SK-N-SH (cell line): ENCODE data around the gene CD274. TPM values are rescaled to one million over a fixed set of nuclear protein-coding genes. Genes with fewer than 3 reads are reported as not detected.
A peak's percentile ranks its signal among the peaks of the same experiment; 100 is the strongest.

ENCODE experiments used
- CTCF ChIA-PET: fragments of 300-600, 350-600 bp; formaldehyde crosslinking; extraction: SDS; loops from one replicate; lab custom pipeline; 2021; lab: Yijun Ruan, JAX
- POLR2A ChIA-PET: fragments of 350-600 bp; sonication (Branson Sonifier 250); formaldehyde crosslinking; extraction: SDS; loops from one replicate; lab custom pipeline; 2020; ENCODE audit warnings: antibody characterized with exemption, inconsistent platforms; lab: Yijun Ruan, JAX
- DNase-seq: peaks from one replicate; pipeline ENCODE4 v3.0.0; 2012
- H2AFZ ChIP-seq: fragments of 200-600 bp; sonication (generic); 2 replicates; pipeline ENCODE4 v1.8.1; 2016; ENCODE audit warnings: antibody characterized with exemption, mild to moderate bottlenecking, low read depth
- H3F3A ChIP-seq: fragments of 200-600 bp; sonication (generic); replicated peaks from 2 replicates; pipeline ENCODE3; 2016; ENCODE audit warnings: antibody characterized with exemption, mild to moderate bottlenecking; ENCODE audit not compliant: insufficient read depth
- H3K27ac ChIP-seq, 2 experiments: fragments of 200-500 bp in 1 of 2; fragments of 200-600 bp in 1 of 2; sonication (Bioruptor generic) in 1 of 2; sonication (generic), shearing (Covaris generic) in 1 of 2; 2 replicates each; pipeline versions ENCODE4 v1.5.1 to v1.6.1; 2014 to 2016; ENCODE audit warnings: low read depth in 2 of 2, inconsistent platforms in 1 of 2, low read length in 1 of 2, mild to moderate bottlenecking in 1 of 2, mixed read lengths in 1 of 2
- H3K27me3 ChIP-seq: fragments of 200-600 bp; sonication (generic), shearing (Covaris generic); 2 replicates; pipeline ENCODE4 v1.6.1; 2016; ENCODE audit warnings: mixed run types; ENCODE audit not compliant: insufficient read depth
- H3K36me3 ChIP-seq, 2 experiments: fragments of 200-500 bp in 1 of 2; fragments of 200-600 bp in 1 of 2; sonication (Bioruptor generic) in 1 of 2; sonication (generic) in 1 of 2; replicated peaks in 1 of 2; 2 replicates each; pipeline versions ENCODE3 to v1.5.1; 2014 to 2016; ENCODE audit warnings: low read length in 1 of 2, mild to moderate bottlenecking in 1 of 2; ENCODE audit not compliant: insufficient read depth in 2 of 2, control insufficient read depth in 1 of 2
- H3K4me1 ChIP-seq, 2 experiments: fragments of 200-500 bp in 1 of 2; fragments of 200-600 bp in 1 of 2; sonication (Bioruptor generic) in 1 of 2; sonication (generic), shearing (Covaris generic) in 1 of 2; 2 replicates each; pipeline versions ENCODE4 v1.5.1 to v1.6.1; 2014 to 2016; ENCODE audit warnings: low read depth in 1 of 2, low read length in 1 of 2, mixed run types in 1 of 2; ENCODE audit not compliant: insufficient read depth in 2 of 2, control insufficient read depth in 1 of 2
- H3K4me2 ChIP-seq: fragments of 200-600 bp; sonication (generic), shearing (Covaris generic); 2 replicates; pipeline ENCODE4 v1.6.1; 2017; ENCODE audit warnings: mixed run types
- H3K4me3 ChIP-seq, 2 experiments: fragments of 200-500 bp in 1 of 2; fragments of 200-600 bp in 1 of 2; sonication (Bioruptor generic) in 1 of 2; sonication (generic), shearing (Covaris generic) in 1 of 2; 2 replicates each; pipeline versions ENCODE4 v1.5.1 to v1.8.1; 2014 to 2016; ENCODE audit warnings: low read depth in 2 of 2, inconsistent platforms in 1 of 2, low read length in 1 of 2, mild to moderate bottlenecking in 1 of 2, mixed read lengths in 1 of 2, moderate library complexity in 1 of 2
- H3K79me2 ChIP-seq: fragments of 200-600 bp; sonication (generic); 2 replicates; pipeline ENCODE4 v1.8.1; 2017; ENCODE audit warnings: mild to moderate bottlenecking; ENCODE audit not compliant: insufficient read depth
- H3K9ac ChIP-seq: fragments of 200-600 bp; sonication (generic); 2 replicates; pipeline ENCODE4 v1.6.1; 2017; ENCODE audit warnings: mixed run types
- H3K9me2 ChIP-seq: fragments of 200-600 bp; sonication (generic); 2 replicates; pipeline ENCODE4 v1.6.1; 2017; ENCODE audit warnings: mixed run types
- H3K9me3 ChIP-seq: fragments of 200-600 bp; sonication (generic); 2 replicates; pipeline ENCODE4 v1.6.1; 2017; ENCODE audit warnings: mixed run types, mild to moderate bottlenecking, moderate library complexity
- H4K20me1 ChIP-seq: fragments of 200-600 bp; sonication (generic); 2 replicates; pipeline ENCODE4 v1.6.1; 2017; ENCODE audit warnings: mild to moderate bottlenecking, mixed run types; ENCODE audit not compliant: insufficient read depth
- CHD2 ChIP-seq: fragments of 150-350 bp; IDR thresholded peaks from 2 replicates; pipeline ENCODE4 v1.6.1; 2018; ENCODE audit warnings: low read length; ENCODE audit not compliant: partially characterized antibody
- EZH2phosphoT487 ChIP-seq: fragments of 200-600 bp; sonication (generic); IDR thresholded peaks from 2 replicates; pipeline ENCODE4 v1.6.1; 2017; ENCODE audit warnings: low read depth, mixed run types, mild to moderate bottlenecking, antibody characterized with exemption, moderate library complexity, borderline replicate concordance
- GABPA ChIP-seq: IDR thresholded peaks from 2 replicates; pipeline ENCODE4 v1.4.0; 2012; ENCODE audit warnings: low read depth, mild to moderate bottlenecking
- MEF2A ChIP-seq: IDR thresholded peaks from 2 replicates; pipeline ENCODE4 v1.4.0; 2012; ENCODE audit warnings: low read depth, borderline replicate concordance
- MXI1 ChIP-seq: IDR thresholded peaks from 2 replicates; pipeline ENCODE4 v1.6.1; 2012; ENCODE audit warnings: mild to moderate bottlenecking, low read depth, low read length, improper control_type of control experiment
- NFIC ChIP-seq: IDR thresholded peaks from 2 replicates; pipeline ENCODE4 v1.4.0; 2012; ENCODE audit warnings: borderline replicate concordance
- NRF1 ChIP-seq: IDR thresholded peaks from 2 replicates; pipeline ENCODE4 v1.6.1; 2012; ENCODE audit warnings: low read depth, mild to moderate bottlenecking, low read length
- RAD21 ChIP-seq: IDR thresholded peaks from 2 replicates; pipeline ENCODE4 v1.6.1; 2012; ENCODE audit warnings: mild to moderate bottlenecking, low read length
- SIN3A ChIP-seq: IDR thresholded peaks from 2 replicates; pipeline ENCODE4 v1.6.1; 2012; ENCODE audit warnings: low read depth, mild to moderate bottlenecking, low read length, moderate library complexity, borderline replicate concordance
- SMC3 ChIP-seq: IDR thresholded peaks from 2 replicates; pipeline ENCODE4 v1.6.1; 2012; ENCODE audit warnings: low read depth, low read length, improper control_type of control experiment
- TAF1 ChIP-seq: IDR thresholded peaks from 2 replicates; pipeline ENCODE4 v1.6.1; 2012; ENCODE audit warnings: low read depth, mild to moderate bottlenecking, low read length, moderate library complexity, borderline replicate concordance
- TCF12 ChIP-seq: IDR thresholded peaks from 2 replicates; pipeline ENCODE4 v1.4.0; 2012
- YY1 ChIP-seq: IDR thresholded peaks from 2 replicates; pipeline ENCODE4 v1.4.0; 2012; ENCODE audit warnings: low read depth, mild to moderate bottlenecking
- WGBS: methylation state at CpG from one replicate; pipeline ENCODE4 v1.1.6; 2017; ENCODE audit warnings: low lambda C conversion rate; 5-methylcytosine and 5-hydroxymethylcytosine counted together
- polyA plus RNA-seq, 3 experiments: library from polyadenylated mRNA; depleted of rRNA; stranded (reverse); fragments of >200 nt; gene quantifications; 2 replicates each; pipeline ENCODE4 v1.2.3, GENCODE V29; 2012
- TF ChIP-seq, protein P1 (sequence below): fragments of 150-350 bp; IDR thresholded peaks from 2 replicates; pipeline ENCODE4 v1.6.1; 2017; ENCODE audit warnings: antibody characterized with exemption, low read length, low read depth, borderline replicate concordance
- TF ChIP-seq, protein P2 (sequence below): IDR thresholded peaks from 2 replicates; pipeline ENCODE4; 2012
- TF ChIP-seq, protein P3 (sequence below): IDR thresholded peaks from 2 replicates; pipeline ENCODE4 v1.4.0; 2012; ENCODE audit warnings: low read depth, borderline replicate concordance
- TF ChIP-seq, protein P4 (sequence below): IDR thresholded peaks from 2 replicates; pipeline ENCODE4 v1.4.0; 2012; ENCODE audit warnings: low read depth, borderline replicate concordance
- TF ChIP-seq, protein P5 (sequence below): IDR thresholded peaks from 2 replicates; pipeline ENCODE4 v1.6.1; 2012; ENCODE audit warnings: mild to moderate bottlenecking, low read depth, low read length, moderate library complexity
- TF ChIP-seq, protein P6 (sequence below): IDR thresholded peaks from 2 replicates; pipeline ENCODE4 v1.4.0; 2012; ENCODE audit warnings: low read depth
- TF ChIP-seq, protein P7 (sequence below): fragments of 200-600 bp; sonication (generic); IDR thresholded peaks from 2 replicates; pipeline ENCODE4 v1.6.1; 2017; ENCODE audit warnings: antibody characterized with exemption, mild to moderate bottlenecking, moderate library complexity

The CD274 gene
- 25.8 and 30.9 TPM in 2 replicates for polyA plus RNA-seq (2012; rRNA removed)
- 28.2 and 30.3 TPM in 2 replicates for polyA plus RNA-seq (2012; cell fraction: cytosol; rRNA removed)
- 24.6 and 47.3 TPM in 2 replicates for polyA plus RNA-seq (2012; cell fraction: nucleus; rRNA removed)

DNA sequence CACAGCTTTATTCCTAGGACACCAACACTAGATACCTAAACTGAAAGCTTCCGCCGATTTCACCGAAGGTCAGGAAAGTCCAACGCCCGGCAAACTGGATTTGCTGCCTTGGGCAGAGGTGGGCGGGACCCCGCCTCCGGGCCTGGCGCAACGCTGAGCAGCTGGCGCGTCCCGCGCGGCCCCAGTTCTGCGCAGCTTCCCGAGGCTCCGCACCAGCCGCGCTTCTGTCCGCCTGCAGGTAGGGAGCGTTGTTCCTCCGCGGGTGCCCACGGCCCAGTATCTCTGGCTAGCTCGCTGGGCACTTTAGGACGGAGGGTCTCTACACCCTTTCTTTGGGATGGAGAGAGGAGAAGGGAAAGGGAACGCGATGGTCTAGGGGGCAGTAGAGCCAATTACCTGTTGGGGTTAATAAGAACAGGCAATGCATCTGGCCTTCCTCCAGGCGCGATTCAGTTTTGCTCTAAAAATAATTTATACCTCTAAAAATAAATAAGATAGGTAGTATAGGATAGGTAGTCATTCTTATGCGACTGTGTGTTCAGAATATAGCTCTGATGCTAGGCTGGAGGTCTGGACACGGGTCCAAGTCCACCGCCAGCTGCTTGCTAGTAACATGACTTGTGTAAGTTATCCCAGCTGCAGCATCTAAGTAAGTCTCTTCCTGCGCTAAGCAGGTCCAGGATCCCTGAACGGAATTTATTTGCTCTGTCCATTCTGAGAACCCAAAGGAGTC, at the start of gene CD274:
CD274 (plus strand) TSS at position 184 of the 733 bp plus-strand sequence. CDS start 5,572 bp downstream, outside the sequence.
- CTCF ChIA-PET, result interaction anchor here (0.6 to 4.5 kb wide), 26 partner anchors 9 to 846 kb away, joined by 3 to 51 read pairs (median 4); partner anchors contain the start of genes PLGRKT and RCL1
- peaks cover 43% of the 10 kb centered on the region for H3F3A ChIP-seq
- POLR2A ChIA-PET, result interaction anchor here (0.7 to 1.1 kb wide), 3 partner anchors 13 to 565 kb away, joined by 3 to 4 read pairs (median 3); partner anchors contain the start of genes PLGRKT, RANBP6 and RIC1
- H3K4me2 ChIP-seq, result peak within 1 kb of the TSS; percentile 78
- WGBS, result 8% methylated on average over 17 of the region's 36 CpGs
- no peaks in the 10 kb centered on the region for H3K27me3 ChIP-seq
- peak within 1 kb of the TSS; percentile 88 for H2AFZ ChIP-seq
- no peaks in the 10 kb centered on the region for H4K20me1 ChIP-seq
- peak within 1 kb of the TSS; percentile 64 to 67 for H3K4me3 ChIP-seq
- H3K27ac ChIP-seq, result peak within 1 kb of the TSS; percentile 67 to 75
- peak; percentile 82 for DNase-seq
- peaks cover 6 to 21% of the 10 kb centered on the region in 2 experiments for H3K4me1 ChIP-seq
- no peaks in the 10 kb centered on the region for H3K9me3 ChIP-seq
- H3K36me3 ChIP-seq, result no peaks in the 10 kb centered on the region
- H3K9ac ChIP-seq, result peak within 1 kb of the TSS; percentile 71
- H3K79me2 ChIP-seq, result peaks cover 65% of the 10 kb centered on the region
- no peaks in the 10 kb centered on the region for H3K9me2 ChIP-seq
- TF ChIP-seq NRF1 (peak; percentile 77), CHD2 (peak; percentile 34), EZH2phosphoT487 (no peak), RAD21 (peak; percentile 76), NFIC (no peak), TCF12 (peak; percentile 22; the same call in 1 of the 2 replicates), SMC3 (peak; percentile 73), TAF1 (peak; percentile 93), YY1 (no peak), MXI1 (peak; percentile 49), MEF2A (no peak), SIN3A (peak; percentile 90), GABPA (no peak)
- TF ChIP-seq, protein P1, sequence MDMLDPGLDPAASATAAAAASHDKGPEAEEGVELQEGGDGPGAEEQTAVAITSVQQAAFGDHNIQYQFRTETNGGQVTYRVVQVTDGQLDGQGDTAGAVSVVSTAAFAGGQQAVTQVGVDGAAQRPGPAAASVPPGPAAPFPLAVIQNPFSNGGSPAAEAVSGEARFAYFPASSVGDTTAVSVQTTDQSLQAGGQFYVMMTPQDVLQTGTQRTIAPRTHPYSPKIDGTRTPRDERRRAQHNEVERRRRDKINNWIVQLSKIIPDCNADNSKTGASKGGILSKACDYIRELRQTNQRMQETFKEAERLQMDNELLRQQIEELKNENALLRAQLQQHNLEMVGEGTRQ, result no peak
- TF ChIP-seq, protein P2, sequence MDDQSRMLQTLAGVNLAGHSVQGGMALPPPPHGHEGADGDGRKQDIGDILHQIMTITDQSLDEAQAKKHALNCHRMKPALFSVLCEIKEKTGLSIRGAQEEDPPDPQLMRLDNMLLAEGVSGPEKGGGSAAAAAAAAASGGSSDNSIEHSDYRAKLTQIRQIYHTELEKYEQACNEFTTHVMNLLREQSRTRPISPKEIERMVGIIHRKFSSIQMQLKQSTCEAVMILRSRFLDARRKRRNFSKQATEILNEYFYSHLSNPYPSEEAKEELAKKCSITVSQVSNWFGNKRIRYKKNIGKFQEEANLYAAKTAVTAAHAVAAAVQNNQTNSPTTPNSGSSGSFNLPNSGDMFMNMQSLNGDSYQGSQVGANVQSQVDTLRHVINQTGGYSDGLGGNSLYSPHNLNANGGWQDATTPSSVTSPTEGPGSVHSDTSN, result no peak
- TF ChIP-seq, protein P3, sequence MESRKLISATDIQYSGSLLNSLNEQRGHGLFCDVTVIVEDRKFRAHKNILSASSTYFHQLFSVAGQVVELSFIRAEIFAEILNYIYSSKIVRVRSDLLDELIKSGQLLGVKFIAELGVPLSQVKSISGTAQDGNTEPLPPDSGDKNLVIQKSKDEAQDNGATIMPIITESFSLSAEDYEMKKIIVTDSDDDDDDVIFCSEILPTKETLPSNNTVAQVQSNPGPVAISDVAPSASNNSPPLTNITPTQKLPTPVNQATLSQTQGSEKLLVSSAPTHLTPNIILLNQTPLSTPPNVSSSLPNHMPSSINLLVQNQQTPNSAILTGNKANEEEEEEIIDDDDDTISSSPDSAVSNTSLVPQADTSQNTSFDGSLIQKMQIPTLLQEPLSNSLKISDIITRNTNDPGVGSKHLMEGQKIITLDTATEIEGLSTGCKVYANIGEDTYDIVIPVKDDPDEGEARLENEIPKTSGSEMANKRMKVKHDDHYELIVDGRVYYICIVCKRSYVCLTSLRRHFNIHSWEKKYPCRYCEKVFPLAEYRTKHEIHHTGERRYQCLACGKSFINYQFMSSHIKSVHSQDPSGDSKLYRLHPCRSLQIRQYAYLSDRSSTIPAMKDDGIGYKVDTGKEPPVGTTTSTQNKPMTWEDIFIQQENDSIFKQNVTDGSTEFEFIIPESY, result no peak
- TF ChIP-seq, protein P4, sequence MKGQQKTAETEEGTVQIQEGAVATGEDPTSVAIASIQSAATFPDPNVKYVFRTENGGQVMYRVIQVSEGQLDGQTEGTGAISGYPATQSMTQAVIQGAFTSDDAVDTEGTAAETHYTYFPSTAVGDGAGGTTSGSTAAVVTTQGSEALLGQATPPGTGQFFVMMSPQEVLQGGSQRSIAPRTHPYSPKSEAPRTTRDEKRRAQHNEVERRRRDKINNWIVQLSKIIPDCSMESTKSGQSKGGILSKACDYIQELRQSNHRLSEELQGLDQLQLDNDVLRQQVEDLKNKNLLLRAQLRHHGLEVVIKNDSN, result no peak
- TF ChIP-seq, protein P5, sequence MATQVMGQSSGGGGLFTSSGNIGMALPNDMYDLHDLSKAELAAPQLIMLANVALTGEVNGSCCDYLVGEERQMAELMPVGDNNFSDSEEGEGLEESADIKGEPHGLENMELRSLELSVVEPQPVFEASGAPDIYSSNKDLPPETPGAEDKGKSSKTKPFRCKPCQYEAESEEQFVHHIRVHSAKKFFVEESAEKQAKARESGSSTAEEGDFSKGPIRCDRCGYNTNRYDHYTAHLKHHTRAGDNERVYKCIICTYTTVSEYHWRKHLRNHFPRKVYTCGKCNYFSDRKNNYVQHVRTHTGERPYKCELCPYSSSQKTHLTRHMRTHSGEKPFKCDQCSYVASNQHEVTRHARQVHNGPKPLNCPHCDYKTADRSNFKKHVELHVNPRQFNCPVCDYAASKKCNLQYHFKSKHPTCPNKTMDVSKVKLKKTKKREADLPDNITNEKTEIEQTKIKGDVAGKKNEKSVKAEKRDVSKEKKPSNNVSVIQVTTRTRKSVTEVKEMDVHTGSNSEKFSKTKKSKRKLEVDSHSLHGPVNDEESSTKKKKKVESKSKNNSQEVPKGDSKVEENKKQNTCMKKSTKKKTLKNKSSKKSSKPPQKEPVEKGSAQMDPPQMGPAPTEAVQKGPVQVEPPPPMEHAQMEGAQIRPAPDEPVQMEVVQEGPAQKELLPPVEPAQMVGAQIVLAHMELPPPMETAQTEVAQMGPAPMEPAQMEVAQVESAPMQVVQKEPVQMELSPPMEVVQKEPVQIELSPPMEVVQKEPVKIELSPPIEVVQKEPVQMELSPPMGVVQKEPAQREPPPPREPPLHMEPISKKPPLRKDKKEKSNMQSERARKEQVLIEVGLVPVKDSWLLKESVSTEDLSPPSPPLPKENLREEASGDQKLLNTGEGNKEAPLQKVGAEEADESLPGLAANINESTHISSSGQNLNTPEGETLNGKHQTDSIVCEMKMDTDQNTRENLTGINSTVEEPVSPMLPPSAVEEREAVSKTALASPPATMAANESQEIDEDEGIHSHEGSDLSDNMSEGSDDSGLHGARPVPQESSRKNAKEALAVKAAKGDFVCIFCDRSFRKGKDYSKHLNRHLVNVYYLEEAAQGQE, result 0 out of 2 replicates have a peak, but pooled peaks have one; percentile 23
- TF ChIP-seq, protein P6, sequence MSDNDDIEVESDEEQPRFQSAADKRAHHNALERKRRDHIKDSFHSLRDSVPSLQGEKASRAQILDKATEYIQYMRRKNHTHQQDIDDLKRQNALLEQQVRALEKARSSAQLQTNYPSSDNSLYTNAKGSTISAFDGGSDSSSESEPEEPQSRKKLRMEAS, result peak; percentile 55
- TF ChIP-seq, protein P7, sequence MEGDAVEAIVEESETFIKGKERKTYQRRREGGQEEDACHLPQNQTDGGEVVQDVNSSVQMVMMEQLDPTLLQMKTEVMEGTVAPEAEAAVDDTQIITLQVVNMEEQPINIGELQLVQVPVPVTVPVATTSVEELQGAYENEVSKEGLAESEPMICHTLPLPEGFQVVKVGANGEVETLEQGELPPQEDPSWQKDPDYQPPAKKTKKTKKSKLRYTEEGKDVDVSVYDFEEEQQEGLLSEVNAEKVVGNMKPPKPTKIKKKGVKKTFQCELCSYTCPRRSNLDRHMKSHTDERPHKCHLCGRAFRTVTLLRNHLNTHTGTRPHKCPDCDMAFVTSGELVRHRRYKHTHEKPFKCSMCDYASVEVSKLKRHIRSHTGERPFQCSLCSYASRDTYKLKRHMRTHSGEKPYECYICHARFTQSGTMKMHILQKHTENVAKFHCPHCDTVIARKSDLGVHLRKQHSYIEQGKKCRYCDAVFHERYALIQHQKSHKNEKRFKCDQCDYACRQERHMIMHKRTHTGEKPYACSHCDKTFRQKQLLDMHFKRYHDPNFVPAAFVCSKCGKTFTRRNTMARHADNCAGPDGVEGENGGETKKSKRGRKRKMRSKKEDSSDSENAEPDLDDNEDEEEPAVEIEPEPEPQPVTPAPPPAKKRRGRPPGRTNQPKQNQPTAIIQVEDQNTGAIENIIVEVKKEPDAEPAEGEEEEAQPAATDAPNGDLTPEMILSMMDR, result peak; percentile 67
